Occipital lobe (tissue), 2 donors: ENCODE results near the gene SCYGR8. TPM values are rescaled to one million over a fixed set of nuclear protein-coding genes. Genes with fewer than 3 reads are reported as not detected.

Source experiments
- small RNA-seq: library from RNA; depleted of rRNA; stranded (forward); fragments of <200 nt; gene quantifications from one replicate; pipeline ENCODE3, GENCODE V24; 2014
- total RNA-seq: library from RNA; depleted of rRNA; stranded (reverse); fragments of >200 nt; gene quantifications from one replicate; pipeline ENCODE4 v1.2.3, GENCODE V29; 2014

Gene SCYGR8
- total RNA-seq, 1 donor from 2014 or later, result not detected

Small RNA genes within 50 kb of the gene (small RNA-seq; reads per million reads assigned to genes)
- gene RNA5SP121, result not detected
- gene SNRPGP8, result not detected

Other genes with a start within 250 kb of the SCYGR8 start
- gene SCYGR2, start 147.0 kb upstream of the SCYGR8 start, total RNA-seq, result not detected
- not detected for gene SCYGR3, start 131.1 kb upstream of the SCYGR8 start, total RNA-seq
- not detected for gene SCYGR4, start 128.4 kb upstream of the SCYGR8 start, total RNA-seq
- gene SCYGR5, start 79.1 kb upstream of the SCYGR8 start, total RNA-seq, result not detected
- gene SLC19A3, start 27.9 kb upstream of the SCYGR8 start, total RNA-seq, result 1.2 TPM
- not detected for gene SCYGR6, start 21.1 kb upstream of the SCYGR8 start, total RNA-seq
- not detected for gene SCYGR7, start 17.6 kb upstream of the SCYGR8 start, total RNA-seq
- not detected for gene CCL20, start 67.9 kb downstream of the SCYGR8 start, total RNA-seq
- gene DAW1, start 125.7 kb downstream of the SCYGR8 start, total RNA-seq, result 1.1 TPM